GM12865 (cell line): ENCODE results near the gene ZDHHC13.

ENCODE experiments used
- DNase-seq: peaks from one replicate; pipeline ENCODE4 v3.0.0; 2010; ENCODE audit warnings: low read depth
- H3K4me3 ChIP-seq: 2 replicates; pipeline ENCODE4 v1.5.1; 2011; ENCODE audit warnings: mild to moderate bottlenecking, low read depth, low read length, control low read depth
- TF ChIP-seq, protein P1 (sequence below): IDR thresholded peaks from 2 replicates; pipeline ENCODE4 v1.5.1; 2011; ENCODE audit warnings: low read length, control low read depth, low read depth, inconsistent platforms; ENCODE audit not compliant: insufficient read depth; ENCODE audit errors: missing control alignments

Gene ZDHHC13

DNA sequence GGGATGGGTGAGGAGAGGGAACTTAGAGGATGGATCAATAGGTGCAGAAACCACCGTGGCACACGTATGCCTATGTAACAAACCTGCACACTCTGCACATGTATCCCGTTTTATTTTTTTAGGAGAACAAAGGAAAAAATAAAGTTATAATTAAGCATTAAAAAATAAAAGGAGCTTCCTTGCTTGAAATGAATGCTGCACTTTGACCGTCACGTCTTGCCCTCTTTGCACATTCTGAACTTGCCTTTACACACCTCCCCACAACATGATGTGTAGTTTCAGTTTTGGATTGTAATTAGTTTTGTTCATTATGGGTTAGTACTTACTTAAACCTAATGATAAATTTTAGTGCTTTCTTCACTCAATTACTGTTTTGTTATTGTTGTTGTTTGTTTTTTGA is 87.9 kb downstream of the ZDHHC13 start:
- no peak overlapping the region for H3K4me3 ChIP-seq
- TF ChIP-seq, protein P1, sequence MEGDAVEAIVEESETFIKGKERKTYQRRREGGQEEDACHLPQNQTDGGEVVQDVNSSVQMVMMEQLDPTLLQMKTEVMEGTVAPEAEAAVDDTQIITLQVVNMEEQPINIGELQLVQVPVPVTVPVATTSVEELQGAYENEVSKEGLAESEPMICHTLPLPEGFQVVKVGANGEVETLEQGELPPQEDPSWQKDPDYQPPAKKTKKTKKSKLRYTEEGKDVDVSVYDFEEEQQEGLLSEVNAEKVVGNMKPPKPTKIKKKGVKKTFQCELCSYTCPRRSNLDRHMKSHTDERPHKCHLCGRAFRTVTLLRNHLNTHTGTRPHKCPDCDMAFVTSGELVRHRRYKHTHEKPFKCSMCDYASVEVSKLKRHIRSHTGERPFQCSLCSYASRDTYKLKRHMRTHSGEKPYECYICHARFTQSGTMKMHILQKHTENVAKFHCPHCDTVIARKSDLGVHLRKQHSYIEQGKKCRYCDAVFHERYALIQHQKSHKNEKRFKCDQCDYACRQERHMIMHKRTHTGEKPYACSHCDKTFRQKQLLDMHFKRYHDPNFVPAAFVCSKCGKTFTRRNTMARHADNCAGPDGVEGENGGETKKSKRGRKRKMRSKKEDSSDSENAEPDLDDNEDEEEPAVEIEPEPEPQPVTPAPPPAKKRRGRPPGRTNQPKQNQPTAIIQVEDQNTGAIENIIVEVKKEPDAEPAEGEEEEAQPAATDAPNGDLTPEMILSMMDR = no peak

DNA sequence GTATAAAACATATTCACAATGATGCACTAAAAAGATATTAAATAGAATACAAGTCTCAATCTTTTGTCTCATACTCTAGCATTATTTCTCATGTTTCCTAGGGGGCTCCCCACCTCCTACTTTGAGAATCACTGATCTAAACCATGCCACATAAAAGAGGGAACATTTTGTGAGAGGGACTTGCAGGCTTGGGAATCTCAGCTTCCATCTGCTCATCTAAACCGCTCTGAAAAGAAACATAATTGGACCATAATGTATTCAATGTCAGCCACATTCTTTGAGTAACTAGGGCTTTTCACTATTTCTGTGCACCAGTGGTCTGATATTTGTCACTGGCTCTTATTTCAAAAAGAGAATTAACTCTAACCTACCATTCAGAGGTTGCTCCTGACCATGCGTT is 91.2 kb downstream of the ZDHHC13 start:
- no peak overlapping the region for H3K4me3 ChIP-seq
- TF ChIP-seq, protein P1 = no peak
- DNase-seq = no peak

More for the DNA sequence above, 87.9 kb downstream of the ZDHHC13 start:
- DNase-seq = no peak

DNA sequence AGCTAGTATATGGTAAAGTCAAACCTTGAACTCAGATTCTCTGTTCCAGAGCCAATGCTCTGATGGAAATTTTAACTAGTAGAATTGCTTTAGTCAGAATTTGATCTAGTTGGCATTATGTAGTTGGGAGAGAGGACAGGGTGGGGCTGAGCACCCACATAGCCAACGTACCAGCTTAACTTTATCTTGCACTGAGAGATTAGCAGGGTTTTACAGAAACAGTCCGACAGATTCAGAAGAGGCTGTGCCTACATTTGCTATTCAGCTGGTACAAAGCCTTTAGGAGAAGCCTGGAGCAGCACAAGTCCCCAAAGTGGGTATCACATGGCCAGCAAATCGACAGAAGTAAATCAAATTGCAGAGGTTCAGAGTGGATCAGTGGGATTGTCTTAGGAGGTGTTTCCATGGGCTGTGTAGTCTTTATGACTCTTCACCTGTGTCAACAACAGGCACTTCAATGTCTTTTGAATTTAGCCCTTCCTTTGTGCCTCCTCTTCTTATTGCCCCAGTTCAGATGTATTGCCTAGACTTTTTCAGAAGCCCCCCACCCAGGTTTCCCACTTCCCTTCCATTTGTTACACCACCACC is 92.1 kb downstream of the ZDHHC13 start:
- H3K4me3 ChIP-seq = no peak overlapping the region
- TF ChIP-seq, protein P1 = no peak
- no peak for DNase-seq

DNA sequence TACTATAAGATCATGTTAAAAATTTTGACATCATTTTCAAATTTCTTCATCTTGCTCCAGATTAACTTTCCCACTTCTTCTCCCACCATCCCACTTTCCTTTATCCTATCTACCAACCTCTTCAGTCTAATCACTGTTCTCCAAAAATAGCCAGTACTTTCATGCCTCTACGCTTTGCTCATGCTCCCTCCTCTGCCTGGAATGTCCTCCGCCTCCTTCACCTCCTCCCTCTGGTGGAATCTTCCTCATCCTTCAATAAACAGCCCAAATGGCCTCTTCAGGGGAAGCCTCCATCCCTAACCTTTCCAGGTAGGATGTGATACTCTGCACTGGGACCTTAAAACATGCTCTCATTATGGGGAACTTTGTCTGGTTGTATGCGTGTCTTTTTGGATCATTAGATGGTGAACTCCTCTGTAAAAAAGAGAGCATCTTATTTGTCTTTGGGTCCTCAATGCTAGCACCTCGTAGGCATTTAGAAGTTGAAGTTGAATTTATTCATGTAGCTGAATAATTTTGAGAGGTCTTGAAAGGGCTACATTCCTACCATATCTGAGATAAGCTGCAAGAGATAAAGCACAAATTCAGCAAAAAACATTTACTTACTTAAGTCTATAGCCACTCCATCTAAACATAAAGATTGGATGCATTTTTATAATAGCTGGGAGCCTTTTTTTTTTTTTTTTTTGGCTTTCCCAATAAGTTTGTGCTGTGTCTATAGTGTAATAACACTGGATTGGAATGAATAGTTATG is 92.8 kb downstream of the ZDHHC13 start:
- TF ChIP-seq, protein P1 = no peak
- DNase-seq = no peak
- no peak overlapping the region for H3K4me3 ChIP-seq

DNA sequence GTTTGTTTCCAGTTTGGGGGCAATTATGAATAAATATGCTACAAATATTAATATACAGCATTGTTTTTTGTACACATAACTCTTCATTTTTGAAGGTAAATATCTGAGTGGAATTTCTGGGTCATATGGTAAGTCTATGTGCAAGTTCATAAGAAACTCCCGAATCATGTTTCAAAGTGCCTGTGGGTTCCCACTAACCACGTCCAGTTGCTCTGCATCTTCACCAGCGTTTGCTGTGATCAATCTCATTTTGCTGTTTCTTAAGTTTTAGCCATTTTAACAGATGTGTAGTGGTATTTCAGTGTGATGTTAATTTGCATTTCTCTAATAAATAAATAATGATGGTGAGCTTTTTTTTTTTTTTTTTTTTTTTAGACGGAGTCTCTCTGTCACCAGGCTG is 99.1 kb downstream of the ZDHHC13 start:
- TF ChIP-seq, protein P1 = no peak
- DNase-seq = no peak
- no peak overlapping the region for H3K4me3 ChIP-seq

DNA sequence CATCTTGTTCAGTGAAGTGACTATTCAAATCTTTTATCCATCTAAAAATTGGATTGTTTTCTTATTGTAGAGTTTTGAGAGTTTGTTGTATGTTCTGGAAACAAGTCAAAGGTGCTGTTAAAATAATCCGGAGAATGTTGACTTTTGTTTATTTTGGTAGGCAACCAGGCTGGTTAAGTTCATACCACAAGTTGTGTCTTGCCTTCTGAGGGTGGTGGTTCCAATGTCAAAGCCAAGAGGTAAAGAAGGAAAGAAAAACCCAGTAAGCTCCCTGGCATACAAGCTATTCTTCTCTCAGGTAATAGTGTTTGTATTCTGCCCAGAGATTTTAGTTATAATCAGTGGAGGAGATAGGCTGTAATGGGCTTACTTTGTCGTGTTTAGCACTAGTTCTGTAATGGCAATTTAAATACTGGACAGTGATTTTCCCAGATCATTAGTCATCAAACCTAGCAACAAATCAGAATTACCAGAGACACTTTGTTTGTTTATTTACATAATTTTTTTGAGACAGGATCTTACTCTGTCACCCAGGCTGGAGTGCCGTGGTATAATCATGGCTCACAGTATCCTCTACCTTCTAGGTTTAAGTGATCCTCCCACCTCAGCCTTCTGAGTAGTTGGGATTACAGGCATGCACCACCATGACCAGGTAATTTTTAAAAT is 99.9 kb downstream of the ZDHHC13 start:
- no peak overlapping the region for H3K4me3 ChIP-seq

More for the DNA sequence above, 99.9 kb downstream of the ZDHHC13 start:
- no peak for DNase-seq
- TF ChIP-seq, protein P1 = no peak
